Thyroid gland (tissue), 4 donors: ENCODE data around the gene SLC2A1. TPM values are rescaled to one million over a fixed set of nuclear protein-coding genes. Genes with fewer than 3 reads are reported as not detected.
"Not testable (repeated sequence)": the region's sequence is repeated elsewhere in the genome, so short reads cannot be mapped to it uniquely, and the experiment has no call there.

Experiments used
- DNase-seq, 2 donors: peaks; one replicate each; pipeline ENCODE4 v3.0.0-alpha.2; 2019
- H3K27ac ChIP-seq, 3 donors: fragments of 200-600 bp; sonication (generic); 1 replicate in 2 of 3; 2 replicates in 1 of 3; pipeline ENCODE4 v1.5.1; 2016 to 2019; ENCODE audit warnings: mild to moderate bottlenecking in 1 of 3, moderate library complexity in 1 of 3
- H3K27me3 ChIP-seq: fragments of 200-600 bp; sonication (generic); one replicate; pipeline ENCODE4 v1.5.1; 2019
- H3K36me3 ChIP-seq, 2 donors: fragments of 200-600 bp; sonication (generic); one replicate each; pipeline ENCODE4 v1.5.1; 2016 to 2019
- H3K4me1 ChIP-seq, 2 donors: fragments of 200-600 bp; sonication (generic); one replicate each; pipeline ENCODE4 v1.5.1; 2017 to 2019
- H3K4me3 ChIP-seq, 3 donors: fragments of 200-600 bp; sonication (generic); replicated peaks in 1 of 3; 1 replicate in 2 of 3; 2 replicates in 1 of 3; pipeline ENCODE4 v1.5.1; 2016; ENCODE audit warnings: mild to moderate bottlenecking in 1 of 3
- H3K9me3 ChIP-seq: fragments of 200-600 bp; sonication (generic); one replicate; pipeline ENCODE4 v1.5.1; 2017
- CTCF ChIP-seq, 6 experiments: fragments of 200-600 bp in 3 of 6; fragments of 450-650 bp in 3 of 6; sonication (generic) in 3 of 6; IDR thresholded peaks; one replicate each; pipeline ENCODE4 v1.5.1; 2016 to 2019; ENCODE audit warnings: antibody characterized with exemption in 6 of 6, mild to moderate bottlenecking in 2 of 6, inconsistent platforms in 1 of 6, moderate library complexity in 1 of 6
- POLR2A ChIP-seq, 2 donors: fragments of 450-650 bp; IDR thresholded peaks; one replicate each; pipeline ENCODE4 v1.6.1; 2017; ENCODE audit warnings: antibody characterized with exemption in 2 of 2, mild to moderate bottlenecking in 2 of 2, moderate library complexity in 1 of 2
- WGBS, 2 donors: methylation state at CpG; one replicate each; pipeline ENCODE4 v1.1.5; 2017; 5-methylcytosine and 5-hydroxymethylcytosine counted together
- intact Hi-C: fragments of 100-400 bp; cut with DNase I; formaldehyde crosslinking; loops from one replicate; pipeline ENCODE4 v1.15.1; 2023
- total RNA-seq, 4 donors: library from RNA; depleted of rRNA; stranded (reverse); fragments of >200 nt; gene quantifications; one replicate each; pipeline ENCODE4 v1.2.3, GENCODE V29; 2016

Gene SLC2A1
- total RNA-seq, 4 donors from 2014 or later: 15.0 to 208 (median 91.4) TPM

- peak overlapping the region; percentile 43 to 97 (median 73) for H3K4me3 ChIP-seq
- no peak for DNase-seq
- no peaks in the 10 kb centered on the region for H3K27me3 ChIP-seq
- intact Hi-C loops: no loop called here
- peak overlapping the region; percentile 84 to 98 (median 90) for H3K27ac ChIP-seq
- peaks cover 0 to 7% of the 10 kb centered on the region in 2 donors for H3K36me3 ChIP-seq
- no peak for TF ChIP-seq CTCF (IDR thresholded peaks at IDR 0.05)
- TF ChIP-seq POLR2A (IDR thresholded peaks at IDR 0.05): no peak
- WGBS, 2 donors: 8 to 13% methylated on average over 14 of the region's 14 CpGs
- peaks cover 4 to 7% of the 10 kb centered on the region in 2 donors for H3K4me1 ChIP-seq
- H3K9me3 ChIP-seq: no peaks in the 10 kb centered on the region
Measured at GRCh38 chr1:42923367-42924081, 35.1 kb downstream of the SLC2A1 start.

- intact Hi-C loops: no loop called here
- 29 to 34% methylated on average over 4 of the region's 4 CpGs for WGBS, 2 donors
- no peak overlapping the region for H3K27ac ChIP-seq
- H3K36me3 ChIP-seq: peaks cover 0 to 7% of the 10 kb centered on the region in 2 donors
- H3K4me3 ChIP-seq: no peak overlapping the region
- peak; percentile 38 to 88 (median 74) for TF ChIP-seq CTCF (IDR thresholded peaks at IDR 0.05)
- no peak for TF ChIP-seq POLR2A (IDR thresholded peaks at IDR 0.05)
- H3K9me3 ChIP-seq: no peaks in the 10 kb centered on the region
- peaks cover 4 to 7% of the 10 kb centered on the region in 2 donors for H3K4me1 ChIP-seq
- no peaks in the 10 kb centered on the region for H3K27me3 ChIP-seq
- peak; percentile 63 to 67 for DNase-seq
Measured at GRCh38 chr1:42922687-42923366, 35.8 kb downstream of the SLC2A1 start.

GRCh38 chr1:42921769-42922168 lies 36.9 kb downstream of the SLC2A1 start:
- TF ChIP-seq POLR2A (IDR thresholded peaks at IDR 0.05) (no peak), CTCF (IDR thresholded peaks at IDR 0.05) (no peak)
- peaks cover 4 to 7% of the 10 kb centered on the region in 2 donors for H3K4me1 ChIP-seq
- H3K9me3 ChIP-seq: no peaks in the 10 kb centered on the region
- H3K36me3 ChIP-seq: peaks cover 0 to 6% of the 10 kb centered on the region in 2 donors
- no peak for DNase-seq
- no peak overlapping the region for H3K27ac ChIP-seq
- no peaks in the 10 kb centered on the region for H3K27me3 ChIP-seq
- intact Hi-C loops: no loop called here
- H3K4me3 ChIP-seq: no peak overlapping the region
- 87 to 95% methylated on average over 4 of the region's 4 CpGs for WGBS, 2 donors

- H3K36me3 ChIP-seq, intact Hi-C loops, H3K4me3 ChIP-seq, DNase-seq, H3K9me3 ChIP-seq, H3K27me3 ChIP-seq, H3K4me1 ChIP-seq, H3K27ac ChIP-seq: not testable (repeated sequence)
- 87 to 95% methylated on average over 5 of the region's 5 CpGs for WGBS, 2 donors
Measured at GRCh38 chr1:42919651-42920050, 39.0 kb downstream of the SLC2A1 start.

- intact Hi-C loops: no loop called here
- no peak overlapping the region for H3K4me3 ChIP-seq
- no peak overlapping the region for H3K27ac ChIP-seq
- H3K9me3 ChIP-seq: no peaks in the 10 kb centered on the region
- DNase-seq: no peak
- H3K4me1 ChIP-seq: no peaks in the 10 kb centered on the region
- 88 to 92% methylated on average over 5 to 15 of the region's 15 CpGs for WGBS, 2 donors
- H3K36me3 ChIP-seq: no peaks in the 10 kb centered on the region
- no peak for TF ChIP-seq POLR2A (IDR thresholded peaks at IDR 0.05)
- no peak for TF ChIP-seq CTCF (IDR thresholded peaks at IDR 0.05)
- H3K27me3 ChIP-seq: no peaks in the 10 kb centered on the region
Measured at GRCh38 chr1:42917241-42917495, 41.5 kb downstream of the SLC2A1 start.
